ENCODE measurements around the gene LMBRD2. TPM values are rescaled to one million over a fixed set of nuclear protein-coding genes. Genes with fewer than 3 reads are reported as not detected.
"Not testable (repeated sequence)": the region's sequence is repeated elsewhere in the genome, so short reads cannot be mapped to it uniquely, and the experiment has no call there.

LMBRD2 gene
- total and polyA plus RNA-seq, 2 donors (not counting 1 experiment from before 2014, with no cell fraction given), result 7.2 to 19.8 TPM

DNA sequence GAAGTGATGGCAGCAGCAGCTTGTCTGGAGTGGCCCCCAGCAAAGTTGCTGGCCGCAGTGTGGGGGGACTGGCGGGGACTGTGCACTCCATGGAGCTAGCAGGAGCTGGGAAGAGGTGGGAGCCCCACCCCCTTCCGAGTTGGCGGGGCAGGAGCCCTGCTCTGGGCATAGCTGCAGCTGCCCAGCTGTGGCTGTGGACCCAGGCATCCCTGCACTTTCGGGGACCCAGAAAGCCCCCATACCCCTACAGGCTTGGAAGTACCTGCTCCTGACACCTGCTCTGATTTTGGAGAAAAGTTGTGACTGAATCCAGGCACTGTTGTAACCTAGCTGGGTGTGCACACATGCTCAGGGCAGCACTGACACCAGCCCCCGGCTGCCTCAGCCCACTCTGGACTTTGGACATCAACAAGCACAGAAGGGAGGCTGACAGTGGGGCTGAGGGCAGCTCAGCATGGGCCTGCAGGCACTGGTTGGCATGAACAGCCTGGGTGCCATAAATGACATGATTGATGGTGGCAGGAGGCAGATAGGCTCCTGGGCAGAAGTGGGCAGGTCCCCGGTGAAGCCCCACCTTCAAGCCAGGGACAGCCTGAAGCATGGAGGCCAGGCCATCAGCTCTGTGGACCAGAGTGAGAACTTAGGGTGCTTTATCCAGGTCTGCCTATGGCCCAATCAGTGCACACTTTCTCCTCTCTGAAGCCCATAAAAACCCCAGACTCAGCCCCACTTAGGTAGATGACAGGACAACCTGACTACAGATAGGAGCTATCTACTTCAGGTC lies 12.6 kb downstream of the LMBRD2 start:
- no peak for TF ChIP-seq EZH2 (IDR thresholded peaks at IDR 0.05; ENCODE audit: low read length, missing control alignments)
- TF ChIP-seq, protein P1, sequence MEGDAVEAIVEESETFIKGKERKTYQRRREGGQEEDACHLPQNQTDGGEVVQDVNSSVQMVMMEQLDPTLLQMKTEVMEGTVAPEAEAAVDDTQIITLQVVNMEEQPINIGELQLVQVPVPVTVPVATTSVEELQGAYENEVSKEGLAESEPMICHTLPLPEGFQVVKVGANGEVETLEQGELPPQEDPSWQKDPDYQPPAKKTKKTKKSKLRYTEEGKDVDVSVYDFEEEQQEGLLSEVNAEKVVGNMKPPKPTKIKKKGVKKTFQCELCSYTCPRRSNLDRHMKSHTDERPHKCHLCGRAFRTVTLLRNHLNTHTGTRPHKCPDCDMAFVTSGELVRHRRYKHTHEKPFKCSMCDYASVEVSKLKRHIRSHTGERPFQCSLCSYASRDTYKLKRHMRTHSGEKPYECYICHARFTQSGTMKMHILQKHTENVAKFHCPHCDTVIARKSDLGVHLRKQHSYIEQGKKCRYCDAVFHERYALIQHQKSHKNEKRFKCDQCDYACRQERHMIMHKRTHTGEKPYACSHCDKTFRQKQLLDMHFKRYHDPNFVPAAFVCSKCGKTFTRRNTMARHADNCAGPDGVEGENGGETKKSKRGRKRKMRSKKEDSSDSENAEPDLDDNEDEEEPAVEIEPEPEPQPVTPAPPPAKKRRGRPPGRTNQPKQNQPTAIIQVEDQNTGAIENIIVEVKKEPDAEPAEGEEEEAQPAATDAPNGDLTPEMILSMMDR (conservative IDR thresholded peaks at IDR 0.05 in 1 of 2, IDR thresholded peaks at IDR 0.05 in 1 of 2; ENCODE audit: low read depth in 1 of 2, low read length in 2 of 2), result no peak
- no peak overlapping the region for H3K27ac ChIP-seq (ENCODE audit: insufficient read depth, low read length)

DNA sequence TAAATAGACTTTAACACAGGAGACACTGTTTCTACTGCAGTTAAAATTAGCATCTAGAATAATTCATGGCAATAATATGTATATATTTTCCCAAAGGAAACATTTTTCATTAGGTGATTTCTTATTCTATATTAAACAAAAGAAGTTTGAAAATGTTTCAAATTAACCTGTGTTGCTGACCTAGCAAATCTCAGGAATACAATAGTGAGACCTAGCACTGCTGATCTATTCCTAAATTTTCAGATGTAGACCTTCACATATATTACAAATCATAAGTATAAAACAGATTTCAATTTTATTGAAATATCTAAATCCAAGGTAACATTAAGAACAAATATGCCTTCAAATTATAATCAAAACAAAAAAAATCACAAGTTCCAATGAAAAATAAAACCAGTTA lies 15.1 kb downstream of the LMBRD2 start:
- no peaks in the 10 kb centered on the region for H4K20me1 ChIP-seq (ENCODE audit: control insufficient read depth, extremely low read depth, insufficient read depth, low read length)
- no peaks in the 10 kb centered on the region for H3K79me2 ChIP-seq (ENCODE audit: control insufficient read depth, insufficient read depth, low read length)
- H3K9ac ChIP-seq (ENCODE audit: insufficient read depth, low read length), result no peak overlapping the region
- H3K27me3 ChIP-seq (ENCODE audit: control insufficient read depth, insufficient read depth, low read length), result no peaks in the 10 kb centered on the region
- no peaks in the 10 kb centered on the region for H3K36me3 ChIP-seq (ENCODE audit: control insufficient read depth, insufficient read depth, low read length)
- DNase-seq (ENCODE audit: low read depth in 2 of 2), result no peak
- H2AFZ ChIP-seq (ENCODE audit: low read length), result no peak overlapping the region
- TF ChIP-seq, protein P1 (conservative IDR thresholded peaks at IDR 0.05 in 1 of 2, IDR thresholded peaks at IDR 0.05 in 1 of 2; ENCODE audit: low read depth in 1 of 2, low read length in 2 of 2), result no peak
- TF ChIP-seq EZH2 (IDR thresholded peaks at IDR 0.05; ENCODE audit: low read length, missing control alignments), result no peak
- H3K4me2 ChIP-seq (ENCODE audit: extremely low read depth, insufficient read depth, low read length), result no peak overlapping the region
- no peaks in the 10 kb centered on the region for H3K4me1 ChIP-seq (ENCODE audit: control insufficient read depth, extremely low read depth, insufficient read depth, low read length)
- no peaks in the 10 kb centered on the region for H3K9me3 ChIP-seq (ENCODE audit: control insufficient read depth, insufficient read depth, low read depth, low read length)
- no peak overlapping the region for H3K4me3 ChIP-seq (replicated peaks in 1 of 4; ENCODE audit: control extremely low read depth in 1 of 4, insufficient read depth in 1 of 4, low read depth in 3 of 4, low read length in 4 of 4)
- H3K27ac ChIP-seq (ENCODE audit: insufficient read depth, low read length), result no peak overlapping the region

More for the DNA sequence above, 12.6 kb downstream of the LMBRD2 start:
- Histone ChIP-seq H3K9me3 (ENCODE audit: control insufficient read depth, insufficient read depth, low read depth, low read length) (no peaks in the 10 kb centered on the region), H3K4me1 (ENCODE audit: control insufficient read depth, extremely low read depth, insufficient read depth, low read length) (no peaks in the 10 kb centered on the region), H3K9ac (ENCODE audit: insufficient read depth, low read length) (no peak overlapping the region), H3K4me2 (ENCODE audit: extremely low read depth, insufficient read depth, low read length) (no peak overlapping the region), H3K79me2 (ENCODE audit: control insufficient read depth, insufficient read depth, low read length) (no peaks in the 10 kb centered on the region), H3K27me3 (ENCODE audit: control insufficient read depth, insufficient read depth, low read length) (no peaks in the 10 kb centered on the region), H4K20me1 (ENCODE audit: control insufficient read depth, extremely low read depth, insufficient read depth, low read length) (no peaks in the 10 kb centered on the region), H3K4me3 (replicated peaks in 1 of 4; ENCODE audit: control extremely low read depth in 1 of 4, insufficient read depth in 1 of 4, low read depth in 3 of 4, low read length in 4 of 4) (no peak overlapping the region), H3K36me3 (ENCODE audit: control insufficient read depth, insufficient read depth, low read length) (no peaks in the 10 kb centered on the region), H2AFZ (ENCODE audit: low read length) (no peak overlapping the region)
- DNase-seq (ENCODE audit: low read depth in 2 of 2), result no peak

DNA sequence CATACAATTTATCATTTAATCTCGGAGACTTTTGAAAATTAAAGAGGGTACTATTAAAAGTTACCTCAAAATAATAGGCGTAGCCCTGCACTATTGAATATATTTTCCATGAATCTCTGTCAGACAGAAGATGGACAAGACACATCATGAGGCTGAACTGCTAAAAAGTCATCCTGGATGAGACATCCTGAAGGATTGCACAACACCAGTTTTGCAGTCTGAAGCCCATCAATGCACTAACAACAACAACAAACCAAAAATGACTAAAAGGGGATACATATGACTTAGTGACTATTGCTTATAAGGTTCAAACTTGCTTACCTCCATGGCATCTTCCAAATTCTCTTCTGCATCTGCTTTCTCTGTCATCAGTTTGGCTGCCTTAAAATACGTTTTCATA lies 15.7 kb downstream of the LMBRD2 start:
- H4K20me1 ChIP-seq (ENCODE audit: control insufficient read depth, extremely low read depth, insufficient read depth, low read length), result no peaks in the 10 kb centered on the region
- H2AFZ ChIP-seq (ENCODE audit: low read length), result no peak overlapping the region
- no peak overlapping the region for H3K9ac ChIP-seq (ENCODE audit: insufficient read depth, low read length)
- DNase-seq (ENCODE audit: low read depth in 2 of 2), result no peak
- H3K27me3 ChIP-seq (ENCODE audit: control insufficient read depth, insufficient read depth, low read length), result no peaks in the 10 kb centered on the region
- H3K4me2 ChIP-seq (ENCODE audit: extremely low read depth, insufficient read depth, low read length), result no peak overlapping the region
- no peaks in the 10 kb centered on the region for H3K36me3 ChIP-seq (ENCODE audit: control insufficient read depth, insufficient read depth, low read length)
- H3K4me3 ChIP-seq (replicated peaks in 1 of 4; ENCODE audit: control extremely low read depth in 1 of 4, insufficient read depth in 1 of 4, low read depth in 3 of 4, low read length in 4 of 4), result no peak overlapping the region
- H3K9me3 ChIP-seq (ENCODE audit: control insufficient read depth, insufficient read depth, low read depth, low read length), result no peaks in the 10 kb centered on the region
- TF ChIP-seq, protein P1 (conservative IDR thresholded peaks at IDR 0.05 in 1 of 2, IDR thresholded peaks at IDR 0.05 in 1 of 2; ENCODE audit: low read depth in 1 of 2, low read length in 2 of 2), result no peak
- no peak for TF ChIP-seq EZH2 (IDR thresholded peaks at IDR 0.05; ENCODE audit: low read length, missing control alignments)
- H3K4me1 ChIP-seq (ENCODE audit: control insufficient read depth, extremely low read depth, insufficient read depth, low read length), result no peaks in the 10 kb centered on the region
- H3K27ac ChIP-seq (ENCODE audit: insufficient read depth, low read length), result no peak overlapping the region
- H3K79me2 ChIP-seq (ENCODE audit: control insufficient read depth, insufficient read depth, low read length), result no peaks in the 10 kb centered on the region

DNA sequence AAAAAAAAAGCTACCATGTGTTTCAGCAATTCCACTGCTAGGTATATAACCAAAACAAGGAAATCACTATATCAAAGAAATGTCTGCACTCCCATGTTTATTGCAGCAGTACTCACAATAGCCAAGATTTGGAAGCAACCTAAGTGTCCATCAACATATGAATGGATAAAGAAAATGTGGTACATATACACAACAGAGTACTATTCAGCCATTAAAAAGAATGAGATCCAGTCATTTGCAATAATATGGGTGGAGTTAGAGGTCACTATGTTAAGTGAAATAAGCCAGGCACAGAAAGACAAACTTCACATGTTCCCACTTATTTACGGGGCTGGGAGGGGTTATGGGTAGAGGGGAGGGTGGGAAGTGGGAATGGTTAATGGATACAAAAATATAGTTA lies 18.7 kb downstream of the LMBRD2 start:
- not testable (repeated sequence) for H2AFZ ChIP-seq (ENCODE audit: low read length); H3K9me3 ChIP-seq (ENCODE audit: control insufficient read depth, insufficient read depth, low read depth, low read length); H4K20me1 ChIP-seq (ENCODE audit: control insufficient read depth, extremely low read depth, insufficient read depth, low read length); H3K36me3 ChIP-seq (ENCODE audit: control insufficient read depth, insufficient read depth, low read length); H3K27me3 ChIP-seq (ENCODE audit: control insufficient read depth, insufficient read depth, low read length); H3K4me3 ChIP-seq (replicated peaks in 1 of 4; ENCODE audit: control extremely low read depth in 1 of 4, insufficient read depth in 1 of 4, low read depth in 3 of 4, low read length in 4 of 4); H3K79me2 ChIP-seq (ENCODE audit: control insufficient read depth, insufficient read depth, low read length); H3K4me1 ChIP-seq (ENCODE audit: control insufficient read depth, extremely low read depth, insufficient read depth, low read length); H3K4me2 ChIP-seq (ENCODE audit: extremely low read depth, insufficient read depth, low read length); H3K27ac ChIP-seq (ENCODE audit: insufficient read depth, low read length); H3K9ac ChIP-seq (ENCODE audit: insufficient read depth, low read length); DNase-seq (ENCODE audit: low read depth in 2 of 2)

Measured in fibroblast of lung (primary cell).